Umbilical cord (tissue), 2 donors: ENCODE data around the gene CNKSR1. TPM values are rescaled to one million over a fixed set of nuclear protein-coding genes. Genes with fewer than 3 reads are reported as not detected.

Source experiments
- DNase-seq: peaks from one replicate; pipeline ENCODE4 v3.0.0-alpha.2; 2015; ENCODE audit warnings: low spot score
- total RNA-seq: library from RNA; depleted of rRNA; stranded (reverse); fragments of >200 nt; gene quantifications from one replicate; pipeline ENCODE4 v1.2.3, GENCODE V29; 2014; ENCODE audit warnings: low replicate concordance; ENCODE audit not compliant: insufficient read depth

Gene CNKSR1
- total RNA-seq, 1 donor from 2014 or later = not detected

GRCh38 chr1:26160527-26161414 is 16.5 kb upstream of the CNKSR1 start:
- DNase-seq = no peak

- DNase-seq = peak; percentile 38
Measured at GRCh38 chr1:26161415-26162219, 15.7 kb upstream of the CNKSR1 start.

- DNase-seq = no peak
Measured at GRCh38 chr1:26162220-26162709, 15.0 kb upstream of the CNKSR1 start.

GRCh38 chr1:26163684-26164035 is 13.6 kb upstream of the CNKSR1 start:
- DNase-seq = no peak

- DNase-seq = no peak
Measured at GRCh38 chr1:26164036-26164860, 13.0 kb upstream of the CNKSR1 start.

- peak; percentile 72 for DNase-seq
Measured at GRCh38 chr1:26164861-26165842, 12.1 kb upstream of the CNKSR1 start.

GRCh38 chr1:26166719-26167281 is 10.5 kb upstream of the CNKSR1 start:
- no peak for DNase-seq

GRCh38 chr1:26168410-26169197 is 8.7 kb upstream of the CNKSR1 start, which contains the start of gene C1orf232:
Gene C1orf232 (minus strand): TSS chr1:26168963. CDS start chr1:26168499, 464 bp downstream.
- DNase-seq = peak; percentile 44

GRCh38 chr1:26169198-26169554 is 8.1 kb upstream of the CNKSR1 start:
- no peak for DNase-seq

- DNase-seq = peak; percentile 90
Measured at GRCh38 chr1:26169669-26170471, 7.4 kb upstream of the CNKSR1 start, which contains the start of gene ZNF593. Gene ZNF593 (plus strand): TSS chr1:26169908. CDS start chr1:26169984, 76 bp downstream.

GRCh38 chr1:26170472-26170821 is 6.8 kb upstream of the CNKSR1 start:
- DNase-seq = no peak

- DNase-seq = no peak
Measured at GRCh38 chr1:26171084-26172072, 5.9 kb upstream of the CNKSR1 start, which contains the start of gene ZNF593OS. Gene ZNF593OS (minus strand): TSS chr1:26171832. CDS start chr1:26171661, 171 bp downstream.

GRCh38 chr1:26175346-26175745 is 1.9 kb upstream of the CNKSR1 start:
- no peak for DNase-seq

GRCh38 chr1:26180010-26180506 is 2.8 kb downstream of the CNKSR1 start:
- DNase-seq = no peak

- no peak for DNase-seq
Measured at GRCh38 chr1:26181586-26182382, 4.5 kb downstream of the CNKSR1 start.

- no peak for DNase-seq
Measured at GRCh38 chr1:26182383-26182696, 5.0 kb downstream of the CNKSR1 start.
